H9 (cell line): ENCODE results near the gene RPL18. TPM values are rescaled to one million over a fixed set of nuclear protein-coding genes. Genes with fewer than 3 reads are reported as not detected.

Experiments used
- DNase-seq: peaks from one replicate; pipeline ENCODE4 v3.0.0-alpha.2; 2017
- H2AFZ ChIP-seq: one replicate; pipeline ENCODE4 v1.6.1; 2013; ENCODE audit warnings: mild to moderate bottlenecking, low read length, control low read depth, moderate library complexity
- H2AK5ac ChIP-seq: 2 replicates; pipeline ENCODE4 v1.6.1; 2013; ENCODE audit warnings: low read length, control low read depth, mixed read lengths; ENCODE audit not compliant: insufficient read length
- H2BK120ac ChIP-seq: one replicate; pipeline ENCODE4 v1.6.1; 2013; ENCODE audit warnings: low read depth, mild to moderate bottlenecking, low read length, control low read depth, inconsistent platforms; ENCODE audit not compliant: poor library complexity, severe bottlenecking
- H2BK12ac ChIP-seq: 2 replicates; pipeline ENCODE4 v1.6.1; 2013; ENCODE audit warnings: low read length, control low read depth, mixed read lengths, low read depth; ENCODE audit not compliant: insufficient read length
- H2BK15ac ChIP-seq: 2 replicates; pipeline ENCODE4 v1.6.1; 2013; ENCODE audit warnings: low read depth, low read length, control low read depth
- H2BK20ac ChIP-seq: one replicate; pipeline ENCODE4 v1.6.1; 2013; ENCODE audit warnings: low read depth, mild to moderate bottlenecking, low read length, control low read depth, inconsistent platforms; ENCODE audit not compliant: poor library complexity, severe bottlenecking
- H2BK5ac ChIP-seq: 2 replicates; pipeline ENCODE4 v1.6.1; 2013; ENCODE audit warnings: low read length, control low read depth, mixed read lengths; ENCODE audit not compliant: insufficient read length
- H3K14ac ChIP-seq: 2 replicates; pipeline ENCODE4 v1.6.1; 2013; ENCODE audit warnings: low read length, control low read depth; ENCODE audit not compliant: insufficient read depth
- H3K18ac ChIP-seq: 2 replicates; pipeline ENCODE4 v1.6.1; 2013; ENCODE audit warnings: low read depth, mild to moderate bottlenecking, mixed read lengths, low read length, control low read depth; ENCODE audit not compliant: insufficient read length
- H3K23ac ChIP-seq: 2 replicates; pipeline ENCODE4 v1.6.1; 2013; ENCODE audit warnings: low read length, control low read depth, mixed read lengths, low read depth; ENCODE audit not compliant: insufficient read length
- H3K23me2 ChIP-seq: 2 replicates; pipeline ENCODE4 v1.6.1; 2013; ENCODE audit warnings: low read depth, mild to moderate bottlenecking, mixed read lengths, low read length, control low read depth; ENCODE audit not compliant: insufficient read length, poor library complexity, severe bottlenecking
- H3K27ac ChIP-seq: 2 replicates; pipeline ENCODE4 v1.5.1; 2013; ENCODE audit warnings: low read length, control low read depth, mixed read lengths, low read depth; ENCODE audit not compliant: insufficient read length
- H3K27me3 ChIP-seq: 2 replicates; pipeline ENCODE4 v1.6.1; 2013; ENCODE audit warnings: low read length, control low read depth, inconsistent platforms; ENCODE audit not compliant: insufficient read depth
- H3K4ac ChIP-seq: 2 replicates; pipeline ENCODE4 v1.6.1; 2013; ENCODE audit warnings: low read depth, mild to moderate bottlenecking, control low read depth, inconsistent platforms, low read length, moderate library complexity
- H3K4me1 ChIP-seq: 2 replicates; pipeline ENCODE4 v1.6.1; 2013; ENCODE audit warnings: low read length, control low read depth, inconsistent platforms; ENCODE audit not compliant: insufficient read depth
- H3K4me2 ChIP-seq: 2 replicates; pipeline ENCODE4 v1.6.1; 2013; ENCODE audit warnings: low read length, control low read depth, mixed read lengths; ENCODE audit not compliant: insufficient read length, insufficient read depth
- H3K56ac ChIP-seq: 2 replicates; pipeline ENCODE4 v1.6.1; 2013; ENCODE audit warnings: low read depth, mild to moderate bottlenecking, mixed read lengths, low read length, control low read depth; ENCODE audit not compliant: insufficient read length
- H3K79me1 ChIP-seq: 2 replicates; pipeline ENCODE4 v1.6.1; 2013; ENCODE audit warnings: low read depth, mild to moderate bottlenecking, moderate library complexity, low read length, control low read depth, inconsistent platforms; ENCODE audit not compliant: insufficient read depth, poor library complexity, severe bottlenecking
- H3K79me2 ChIP-seq: 2 replicates; pipeline ENCODE4 v1.6.1; 2013; ENCODE audit warnings: low read length, control low read depth, inconsistent platforms; ENCODE audit not compliant: insufficient read depth
- H3K9ac ChIP-seq: 2 replicates; pipeline ENCODE4 v1.6.1; 2013; ENCODE audit warnings: low read length, control low read depth, mixed read lengths; ENCODE audit not compliant: insufficient read length; ENCODE audit errors: extremely low read depth
- H3K9me3 ChIP-seq: one replicate; pipeline ENCODE4 v1.6.1; 2013; ENCODE audit warnings: low read depth, low read length, inconsistent platforms; ENCODE audit not compliant: control insufficient read depth
- H3T11ph ChIP-seq: one replicate; pipeline ENCODE4 v1.6.1; 2013; ENCODE audit warnings: mild to moderate bottlenecking, low read length, control low read depth, inconsistent platforms
- H4K20me1 ChIP-seq: one replicate; pipeline ENCODE4 v1.6.1; 2013; ENCODE audit not compliant: control insufficient read depth, insufficient read length, insufficient read depth
- H4K5ac ChIP-seq: 2 replicates; pipeline ENCODE4 v1.6.1; 2013; ENCODE audit warnings: low read depth, mild to moderate bottlenecking, mixed read lengths, low read length, control low read depth; ENCODE audit not compliant: insufficient read length
- H4K8ac ChIP-seq: replicated peaks from 2 replicates; pipeline ENCODE4 v1.6.1; 2013; ENCODE audit warnings: low read length, control low read depth, mixed read lengths, low read depth; ENCODE audit not compliant: insufficient read length
- H4K91ac ChIP-seq: 2 replicates; pipeline ENCODE4 v1.6.1; 2013; ENCODE audit warnings: low read depth, mild to moderate bottlenecking, moderate library complexity, mixed read lengths, low read length, control low read depth; ENCODE audit not compliant: insufficient read length
- H3K27ac Mint-ChIP-seq, 3 experiments: 2 replicates in 2 of 3; 3 replicates in 1 of 3; pipeline ENCODE4 v1.8.0; 2020 to 2021; ENCODE audit warnings: mixed read lengths in 3 of 3, mild to moderate bottlenecking in 1 of 3, moderate library complexity in 1 of 3
- H3K27me3 Mint-ChIP-seq: 2 replicates; pipeline ENCODE4 v1.8.0; 2021; ENCODE audit warnings: low read depth, mild to moderate bottlenecking, moderate library complexity, mixed read lengths
- H3K36me3 Mint-ChIP-seq, 3 experiments: 2 replicates in 2 of 3; 3 replicates in 1 of 3; pipeline ENCODE4 v1.8.0; 2020 to 2021; ENCODE audit warnings: low read depth in 3 of 3, mixed read lengths in 3 of 3; ENCODE audit not compliant: insufficient read depth in 1 of 3
- H3K4me1 Mint-ChIP-seq, 2 experiments: 2 replicates each; pipeline ENCODE4 v1.8.0; 2020; ENCODE audit warnings: mixed read lengths in 2 of 2
- H3K4me3 Mint-ChIP-seq, 2 experiments: 2 replicates in 1 of 2; 3 replicates in 1 of 2; pipeline ENCODE4 v1.8.0; 2020 to 2021; ENCODE audit warnings: mild to moderate bottlenecking in 2 of 2, mixed read lengths in 2 of 2, moderate library complexity in 1 of 2
- H3K9me3 Mint-ChIP-seq, 2 experiments: 2 replicates in 1 of 2; 3 replicates in 1 of 2; pipeline ENCODE4 v1.8.0; 2020; ENCODE audit warnings: mild to moderate bottlenecking in 2 of 2, mixed read lengths in 2 of 2, moderate library complexity in 1 of 2
- CTCF ChIP-seq: fragments of 200-600 bp; sonication (generic); conservative IDR thresholded peaks from 3 replicates; pipeline ENCODE4 v1.8.0; 2021; ENCODE audit warnings: antibody characterized with exemption, mild to moderate bottlenecking
- WGBS: extraction: QIAGEN DNeasy Blood & Tissue Kit; methylation state at CpG from one replicate; pipeline ENCODE4 v1.1.7; 2013; ENCODE audit warnings: missing lambda C conversion rate, low lambda C conversion rate, mixed read lengths; ENCODE audit not compliant: insufficient read length; ENCODE audit errors: extremely low coverage; 5-methylcytosine and 5-hydroxymethylcytosine counted together
- total RNA-seq: library from RNA; stranded (reverse); gene quantifications from 2 replicates; pipeline ENCODE4 v1.2.1, GENCODE V29; 2021

Gene RPL18
- total RNA-seq, 1 experiment from 2014 or later = 1,855 TPM

GRCh38 chr19:48637948-48638830 is 19.2 kb upstream of the RPL18 start:
- Mint-ChIP-seq H3K9me3 (no peaks in the 10 kb centered on the region; a peak in 1 of 5 replicates), H3K27ac (peak overlapping the region; percentile 97 to 99 (median 99)), H3K27me3 (peaks cover 4% of the 10 kb centered on the region), H3K4me1 (peaks cover 32 to 49% of the 10 kb centered on the region in 2 experiments), H3K36me3 (peaks cover 14 to 40% (median 35%) of the 10 kb centered on the region in 3 experiments), H3K4me3 (peak overlapping the region; percentile 82 to 89)
- Histone ChIP-seq H3K79me1 (no peaks in the 10 kb centered on the region), H2AK5ac (no peak overlapping the region), H2BK5ac (no peak overlapping the region), H2BK20ac (no peak overlapping the region), H4K91ac (no peak overlapping the region), H3K23me2 (peaks cover 21% of the 10 kb centered on the region), H4K8ac (no peak overlapping the region), H2AFZ (no peak overlapping the region), H3K18ac (peak overlapping the region; percentile 90), H3K14ac (peak overlapping the region; percentile 49; the same call in 1 of the 2 replicates), H4K20me1 (no peaks in the 10 kb centered on the region), H3K4ac (no peak overlapping the region; the same call in 1 of the 2 replicates), H3K23ac (no peak overlapping the region), H3K9me3 (no peaks in the 10 kb centered on the region), H3K4me2 (peak overlapping the region; percentile 63), H3K27ac (peak overlapping the region; percentile 60), H3K9ac (peak overlapping the region; percentile 41), H3K79me2 (no peaks in the 10 kb centered on the region), H3K27me3 (no peaks in the 10 kb centered on the region; the same call in 1 of the 2 replicates), H3K56ac (no peak overlapping the region), H2BK120ac (peak overlapping the region; percentile 97), H4K5ac (no peak overlapping the region), H2BK15ac (no peak overlapping the region), H3T11ph (peak overlapping the region; percentile 61), H3K4me1 (peaks cover 7% of the 10 kb centered on the region; the same call in 1 of the 2 replicates), H2BK12ac (peak overlapping the region; percentile 31)
- WGBS = no CpG with 5 or more reads among the region's 29 CpGs
- DNase-seq = peak; percentile 97
- peak; percentile 37; the same call in 1 of the 3 replicates for TF ChIP-seq CTCF
